Muscle layer of duodenum (tissue), 2 donors: ENCODE data around the gene CSNK1G3.

Source experiments
- H3K27ac ChIP-seq: one replicate; pipeline ENCODE4 v1.7.0; 2013; ENCODE audit warnings: mild to moderate bottlenecking, low read length
- H3K27me3 ChIP-seq: one replicate; pipeline ENCODE4 v1.7.0; 2013; ENCODE audit warnings: low read depth, mild to moderate bottlenecking, control low read depth, low read length
- H3K36me3 ChIP-seq, 2 donors: one replicate each; pipeline ENCODE4 v1.7.0; 2013; ENCODE audit warnings: low read length in 2 of 2, control low read depth in 1 of 2, mild to moderate bottlenecking in 1 of 2; ENCODE audit not compliant: insufficient read depth in 2 of 2, control insufficient read depth in 1 of 2
- H3K4me1 ChIP-seq, 2 donors: one replicate each; pipeline ENCODE4 v1.7.0; 2013; ENCODE audit warnings: low read length in 2 of 2, mild to moderate bottlenecking in 2 of 2, control low read depth in 1 of 2, moderate library complexity in 1 of 2; ENCODE audit not compliant: insufficient read depth in 2 of 2, control insufficient read depth in 1 of 2
- H3K4me3 ChIP-seq, 2 donors: one replicate each; pipeline ENCODE4 v1.7.0; 2013; ENCODE audit warnings: low read length in 2 of 2, low read depth in 1 of 2, mild to moderate bottlenecking in 1 of 2
- H3K9me3 ChIP-seq, 2 donors: one replicate each; pipeline ENCODE4 v1.7.0; 2013; ENCODE audit warnings: low read length in 2 of 2, control low read depth in 1 of 2, mild to moderate bottlenecking in 1 of 2; ENCODE audit not compliant: control insufficient read depth in 1 of 2
- donor health status: healthy.

CSNK1G3 gene

GRCh38 chr5:123651234-123651633, 139.3 kb downstream of the CSNK1G3 start:
- H3K27ac ChIP-seq, result no peak overlapping the region
- no peaks in the 10 kb centered on the region for H3K9me3 ChIP-seq
- no peaks in the 10 kb centered on the region for H3K4me1 ChIP-seq
- no peak overlapping the region for H3K4me3 ChIP-seq
- H3K36me3 ChIP-seq, result no peaks in the 10 kb centered on the region
- H3K27me3 ChIP-seq, result no peaks in the 10 kb centered on the region

GRCh38 chr5:123659011-123659410, 147.0 kb downstream of the CSNK1G3 start:
- H3K36me3 ChIP-seq, result no peaks in the 10 kb centered on the region
- H3K27ac ChIP-seq, result no peak overlapping the region
- no peaks in the 10 kb centered on the region for H3K27me3 ChIP-seq
- no peaks in the 10 kb centered on the region for H3K4me1 ChIP-seq
- peaks cover 0 to 4% of the 10 kb centered on the region in 2 donors for H3K9me3 ChIP-seq
- H3K4me3 ChIP-seq, result no peak overlapping the region

GRCh38 chr5:123659495-123659894, 147.5 kb downstream of the CSNK1G3 start:
- Histone ChIP-seq H3K27ac (no peak overlapping the region), H3K27me3 (no peaks in the 10 kb centered on the region), H3K4me3 (no peak overlapping the region), H3K4me1 (no peaks in the 10 kb centered on the region), H3K36me3 (no peaks in the 10 kb centered on the region), H3K9me3 (peaks cover 0 to 4% of the 10 kb centered on the region in 2 donors)

GRCh38 chr5:123664961-123665360, 153.0 kb downstream of the CSNK1G3 start:
- no peak overlapping the region for H3K4me3 ChIP-seq
- no peaks in the 10 kb centered on the region for H3K4me1 ChIP-seq
- no peaks in the 10 kb centered on the region for H3K27me3 ChIP-seq
- H3K9me3 ChIP-seq, result peaks cover 5 to 6% of the 10 kb centered on the region in 2 donors
- H3K36me3 ChIP-seq, result no peaks in the 10 kb centered on the region
- H3K27ac ChIP-seq, result no peak overlapping the region

GRCh38 chr5:123665822-123666371, 153.9 kb downstream of the CSNK1G3 start:
- no peak overlapping the region for H3K4me3 ChIP-seq

More at GRCh38 chr5:123665822-123666371, 153.9 kb downstream of the CSNK1G3 start:
- Histone ChIP-seq H3K4me1 (no peaks in the 10 kb centered on the region), H3K36me3 (no peaks in the 10 kb centered on the region), H3K27ac (no peak overlapping the region), H3K9me3 (peaks cover 5 to 6% of the 10 kb centered on the region in 2 donors), H3K27me3 (no peaks in the 10 kb centered on the region)
